Lower leg skin (tissue), 3 donors: ENCODE data around the gene XG.

Experiments used
- CTCF ChIP-seq, 3 donors: fragments of 450-650 bp; IDR thresholded peaks; one replicate each; pipeline ENCODE4 v1.5.1; 2016; ENCODE audit warnings: antibody characterized with exemption in 3 of 3, mild to moderate bottlenecking in 3 of 3, moderate library complexity in 2 of 3
- POLR2A ChIP-seq, 2 donors: fragments of 450-650 bp; IDR thresholded peaks; one replicate each; pipeline ENCODE4 v1.6.1; 2016 to 2017; ENCODE audit warnings: antibody characterized with exemption in 2 of 2, mild to moderate bottlenecking in 1 of 2, moderate library complexity in 1 of 2

- no peak for TF ChIP-seq CTCF (IDR thresholded peaks at IDR 0.05)
- no peak for TF ChIP-seq POLR2A (IDR thresholded peaks at IDR 0.05)
Measured at GRCh38 chrX:2709556-2709955, 42.3 kb upstream of the XG start.
